Keratinocyte (primary cell): ENCODE data around the gene GIT2. TPM values are rescaled to one million over a fixed set of nuclear protein-coding genes. Genes with fewer than 3 reads are reported as not detected.

Experiments
- DNase-seq: peaks from one replicate; pipeline ENCODE4 v3.0.0-alpha.2; 2011; ENCODE audit warnings: low read depth, missing footprints, low spot score
- FAIRE-seq: peaks from 2 replicates; lab custom pipeline; 2011; peaks lifted over from hg19 to GRCh38; lab: Jason Lieb, UNC
- H2AFZ ChIP-seq: 2 replicates; pipeline ENCODE4 v1.6.0; 2012; ENCODE audit warnings: low read length, control low read depth, inconsistent platforms; ENCODE audit not compliant: control insufficient read depth
- H3K27ac ChIP-seq: 2 replicates; pipeline ENCODE4 v1.5.1; 2011; ENCODE audit warnings: low read length; ENCODE audit not compliant: control insufficient read depth, insufficient read depth
- H3K27me3 ChIP-seq: 3 replicates; pipeline ENCODE4 v1.6.0; 2011; ENCODE audit warnings: low read length; ENCODE audit not compliant: control insufficient read depth, insufficient read depth; ENCODE audit errors: extremely low read depth
- H3K36me3 ChIP-seq, 2 experiments: 2 replicates in 1 of 2; 3 replicates in 1 of 2; pipeline ENCODE4 v1.5.1; 2011; ENCODE audit warnings: low read length in 2 of 2, mild to moderate bottlenecking in 1 of 2; ENCODE audit not compliant: control insufficient read depth in 2 of 2, insufficient read depth in 2 of 2; ENCODE audit errors: extremely low read depth in 1 of 2
- H3K4me1 ChIP-seq: 3 replicates; pipeline ENCODE4 v1.5.1; 2011; ENCODE audit warnings: low read length; ENCODE audit not compliant: control insufficient read depth, insufficient read depth; ENCODE audit errors: extremely low read depth
- H3K4me2 ChIP-seq: 3 replicates; pipeline ENCODE4 v1.6.0; 2011; ENCODE audit warnings: low read depth, low read length; ENCODE audit not compliant: control insufficient read depth, insufficient read depth; ENCODE audit errors: extremely low read depth
- H3K4me3 ChIP-seq, 3 experiments: fragments of 200-600 bp in 1 of 3; sonication (generic) in 1 of 3; 2 replicates in 2 of 3; 3 replicates in 1 of 3; pipeline ENCODE4 v1.5.1; 2011 to 2016; ENCODE audit warnings: low read length in 3 of 3, mild to moderate bottlenecking in 3 of 3, control low read depth in 2 of 3, inconsistent platforms in 1 of 3, low read depth in 1 of 3, mixed read lengths in 1 of 3, mixed run types in 1 of 3, moderate library complexity in 1 of 3; ENCODE audit not compliant: control insufficient read depth in 2 of 3, insufficient read depth in 2 of 3; ENCODE audit errors: extremely low read depth in 1 of 3
- H3K79me2 ChIP-seq: 2 replicates; pipeline ENCODE4 v1.6.0; 2012; ENCODE audit warnings: low read length; ENCODE audit not compliant: control insufficient read depth, insufficient read depth
- H3K9ac ChIP-seq: 3 replicates; pipeline ENCODE4 v1.6.0; 2011; ENCODE audit warnings: low read length; ENCODE audit not compliant: control insufficient read depth, insufficient read depth; ENCODE audit errors: extremely low read depth
- H3K9me1 ChIP-seq: 3 replicates; pipeline ENCODE4 v1.6.0; 2011; ENCODE audit warnings: low read length; ENCODE audit not compliant: control insufficient read depth, insufficient read depth; ENCODE audit errors: extremely low read depth
- H3K9me3 ChIP-seq: 2 replicates; pipeline ENCODE4 v1.5.1; 2012; ENCODE audit warnings: low read depth, low read length; ENCODE audit not compliant: control insufficient read depth
- H4K20me1 ChIP-seq: 3 replicates; pipeline ENCODE4 v1.6.0; 2011; ENCODE audit warnings: low read length; ENCODE audit not compliant: control insufficient read depth, insufficient read depth; ENCODE audit errors: extremely low read depth
- CTCF ChIP-seq, 3 experiments: IDR thresholded peaks in 1 of 3; conservative IDR thresholded peaks in 1 of 3; optimal IDR thresholded peaks in 1 of 3; 2 replicates in 2 of 3; 3 replicates in 1 of 3; pipeline versions ENCODE3 to v1.5.1; 2011; ENCODE audit warnings: low read length in 3 of 3, mild to moderate bottlenecking in 3 of 3, moderate library complexity in 2 of 3, control low read depth in 1 of 3, inconsistent platforms in 1 of 3; ENCODE audit not compliant: insufficient read depth in 2 of 3; ENCODE audit errors: extremely low read depth in 1 of 3
- EZH2 ChIP-seq: IDR thresholded peaks from one replicate; pipeline ENCODE4 v1.6.1; 2012; ENCODE audit warnings: inconsistent platforms, mild to moderate bottlenecking, low read length, moderate library complexity
- dilution Hi-C: fragments of 300-500 bp; cut with MboI; formaldehyde crosslinking; loops from one replicate; pipeline ENCODE4 v1.7.0; 2020; ENCODE audit warnings: low sequenced_read_pairs; ENCODE audit not compliant: extremely low pct_ligation_motif_present
- polyA plus RNA-seq, 5 experiments: library from polyadenylated mRNA; depleted of rRNA in 3 of 5; stranded (reverse) in 3 of 5; stranded (forward) in 1 of 5; unstranded in 1 of 5; fragments of >200 nt; gene quantifications; 1 replicate in 1 of 5; 2 replicates in 3 of 5; 3 replicates in 1 of 5; pipeline versions ENCODE4 v1.2.1 to v1.2.3, GENCODE V29; 2011 to 2012; ENCODE audit warnings: missing spikeins in 2 of 5, low read depth in 1 of 5, low replicate concordance in 1 of 5

Gene GIT2
- polyA plus RNA-seq, 1 donor (not counting 4 experiments of a cell fraction or from before 2014, with no cell fraction given) = 25.9 TPM

- no peak overlapping the region for H2AFZ ChIP-seq
- no peaks in the 10 kb centered on the region for H3K9me3 ChIP-seq
- peaks cover 8 to 25% of the 10 kb centered on the region in 2 experiments for H3K36me3 ChIP-seq
- FAIRE-seq (no peak), DNase-seq (no peak)
- TF ChIP-seq EZH2 (no peak), CTCF (optimal IDR thresholded peaks at IDR 0.05 in 1 of 3, IDR thresholded peaks at IDR 0.05 in 1 of 3, conservative IDR thresholded peaks at IDR 0.05 in 1 of 3; ENCODE audit: extremely low read depth in 1 of 3, insufficient read depth in 2 of 3, low read length in 3 of 3) (no peak)
- no peak overlapping the region for H3K27ac ChIP-seq
- dilution Hi-C loops = no loop called here
- H3K4me2 ChIP-seq = no peak overlapping the region
- H3K9ac ChIP-seq = no peak overlapping the region
- H3K79me2 ChIP-seq = no peaks in the 10 kb centered on the region
- no peaks in the 10 kb centered on the region for H4K20me1 ChIP-seq
- H3K27me3 ChIP-seq = no peaks in the 10 kb centered on the region
- H3K4me3 ChIP-seq = no peak overlapping the region
- no peaks in the 10 kb centered on the region for H3K9me1 ChIP-seq
- no peaks in the 10 kb centered on the region for H3K4me1 ChIP-seq
Observed at GRCh38 chr12:109968801-109969200, 27.4 kb downstream of the GIT2 start.

DNA sequence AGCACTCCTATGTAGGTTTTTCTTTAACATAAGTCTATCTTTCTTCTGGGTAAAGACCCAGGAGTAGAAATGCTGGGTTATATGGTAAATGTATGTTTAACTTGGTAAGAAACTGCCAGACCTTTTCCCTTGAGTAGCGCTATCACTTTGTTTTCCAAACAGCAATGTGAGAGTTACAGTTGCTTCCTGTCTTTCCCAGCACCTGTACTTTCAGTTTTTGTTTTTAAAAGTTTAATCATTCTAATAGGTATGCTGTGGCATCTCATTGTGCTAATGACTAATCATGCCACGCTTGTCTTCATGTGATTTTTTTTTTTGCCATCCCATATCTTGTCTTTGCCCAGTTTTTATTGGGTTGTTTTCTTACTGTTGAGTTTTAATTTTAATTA, 28.1 kb downstream of the GIT2 start:
- Histone ChIP-seq H3K79me2 (no peaks in the 10 kb centered on the region), H2AFZ (no peak overlapping the region), H3K4me2 (no peak overlapping the region), H3K27ac (no peak overlapping the region), H3K9ac (no peak overlapping the region), H3K4me3 (no peak overlapping the region), H3K4me1 (no peaks in the 10 kb centered on the region), H3K9me1 (no peaks in the 10 kb centered on the region), H3K36me3 (peaks cover 11 to 31% of the 10 kb centered on the region in 2 experiments), H3K9me3 (no peaks in the 10 kb centered on the region), H4K20me1 (no peaks in the 10 kb centered on the region), H3K27me3 (no peaks in the 10 kb centered on the region)
- DNase-seq = no peak
- TF ChIP-seq EZH2 (no peak), CTCF (optimal IDR thresholded peaks at IDR 0.05 in 1 of 3, IDR thresholded peaks at IDR 0.05 in 1 of 3, conservative IDR thresholded peaks at IDR 0.05 in 1 of 3; ENCODE audit: extremely low read depth in 1 of 3, insufficient read depth in 2 of 3, low read length in 3 of 3) (no peak)
- dilution Hi-C loops = no loop called here
- FAIRE-seq = no peak
